ENCODE measurements around the gene LDAH.

Gene LDAH

GRCh38 chr2:20650877-20651730 lies 171.8 kb downstream of the LDAH start, which contains the start of gene HS1BP3:
HS1BP3 (minus strand) TSS chr2:20651098; CDS start chr2:20651063, 35 bp downstream.
- DNase-seq (ENCODE audit: low read depth): peak; percentile 79

DNA sequence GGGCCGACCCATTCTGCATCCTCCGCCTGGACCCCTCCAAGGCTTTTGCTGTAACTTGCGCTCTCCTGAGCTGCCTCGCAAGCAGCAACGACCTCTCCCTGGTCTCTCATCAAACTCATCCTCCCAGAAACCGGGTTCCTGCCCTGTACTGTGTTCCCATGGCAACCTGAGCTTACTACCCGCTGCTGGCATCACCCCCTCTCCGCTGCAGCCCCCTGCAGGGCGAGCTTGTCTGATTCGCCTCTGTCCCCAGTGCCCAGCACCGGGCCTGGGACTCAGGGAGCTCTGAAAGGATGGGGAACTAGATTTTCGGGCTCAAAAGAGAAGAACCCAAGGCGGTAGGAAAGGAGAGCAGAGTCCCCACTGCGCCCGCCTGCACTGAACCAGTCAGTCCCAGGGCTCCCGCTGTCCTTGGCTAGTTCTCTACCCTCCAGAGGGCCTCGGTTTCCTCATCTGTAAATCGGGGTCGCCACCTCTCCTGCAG lies 172.5 kb downstream of the LDAH start:
- peak; percentile 54 for DNase-seq (ENCODE audit: low read depth)

GRCh38 chr2:20649976-20650375 lies 172.9 kb downstream of the LDAH start:
- no peak for DNase-seq (ENCODE audit: low read depth)

- no peak for DNase-seq (ENCODE audit: low read depth)
These were observed 173.3 kb downstream of the LDAH start for GRCh38 chr2:20649576-20649975.

DNA sequence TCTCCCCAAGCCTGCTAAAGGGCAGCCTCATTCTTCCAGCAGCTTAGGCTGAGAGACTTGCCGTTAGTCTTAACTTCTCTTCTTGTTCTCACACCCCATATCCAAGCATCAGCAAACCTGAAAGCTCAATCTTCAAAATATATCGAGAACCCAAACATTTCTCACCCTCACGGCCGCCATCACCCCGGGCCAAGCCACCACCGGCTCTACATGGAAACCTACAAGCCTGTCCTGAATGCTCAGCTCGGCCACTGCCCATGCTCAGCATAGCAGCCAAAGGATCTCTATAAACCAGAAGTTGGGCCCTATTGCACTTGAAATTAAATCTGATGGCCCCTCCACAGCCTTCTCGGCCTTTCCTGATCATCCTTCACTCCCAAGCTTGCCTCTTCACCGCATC lies 174.1 kb downstream of the LDAH start:
- DNase-seq (ENCODE audit: low read depth): no peak

DNA sequence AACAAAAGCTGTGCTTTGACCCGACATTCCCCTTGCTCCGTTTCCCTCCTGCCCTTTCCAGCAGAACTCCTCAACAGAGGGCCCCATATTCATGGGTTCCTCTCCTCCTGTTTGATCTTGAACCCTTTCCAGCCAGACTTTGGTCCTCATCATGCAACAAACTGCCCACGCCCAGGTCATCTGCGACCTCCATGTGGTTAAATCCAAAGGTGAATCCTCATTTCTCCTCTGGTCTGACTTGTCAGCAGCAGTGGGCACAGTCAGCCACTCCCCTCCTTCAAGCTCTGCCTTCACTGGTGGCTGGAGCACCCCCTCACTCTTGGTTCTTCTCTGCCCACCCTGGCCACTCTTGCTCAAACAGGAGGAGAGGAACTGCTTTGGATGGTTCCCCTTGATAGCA lies 174.7 kb downstream of the LDAH start:
- DNase-seq (ENCODE audit: low read depth): no peak

DNA sequence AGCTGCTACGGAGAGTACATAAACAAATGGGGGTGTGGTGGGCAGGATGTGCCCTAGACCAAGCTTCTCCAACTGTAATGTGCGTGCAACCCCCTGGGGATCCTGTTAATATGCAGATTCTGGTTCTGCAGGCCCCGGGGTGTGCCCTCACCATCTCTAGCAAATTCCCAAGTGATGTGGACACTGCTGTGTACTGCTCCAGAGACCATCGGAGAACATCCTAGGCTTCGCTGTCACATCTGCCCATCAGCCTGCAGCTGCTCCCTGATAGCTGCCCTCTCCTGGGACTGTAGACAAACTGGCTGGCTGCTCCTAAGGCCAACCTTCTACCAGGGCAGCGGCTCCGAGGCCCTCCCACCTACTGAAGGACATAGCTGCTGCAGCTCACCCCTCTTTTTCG lies 175.2 kb downstream of the LDAH start:
- DNase-seq (ENCODE audit: low read depth): no peak

GRCh38 chr2:20647211-20647610 lies 175.7 kb downstream of the LDAH start:
- DNase-seq (ENCODE audit: low read depth): no peak

- DNase-seq (ENCODE audit: low read depth): no peak
These were observed 176.5 kb downstream of the LDAH start for GRCh38 chr2:20646446-20646845.

DNA sequence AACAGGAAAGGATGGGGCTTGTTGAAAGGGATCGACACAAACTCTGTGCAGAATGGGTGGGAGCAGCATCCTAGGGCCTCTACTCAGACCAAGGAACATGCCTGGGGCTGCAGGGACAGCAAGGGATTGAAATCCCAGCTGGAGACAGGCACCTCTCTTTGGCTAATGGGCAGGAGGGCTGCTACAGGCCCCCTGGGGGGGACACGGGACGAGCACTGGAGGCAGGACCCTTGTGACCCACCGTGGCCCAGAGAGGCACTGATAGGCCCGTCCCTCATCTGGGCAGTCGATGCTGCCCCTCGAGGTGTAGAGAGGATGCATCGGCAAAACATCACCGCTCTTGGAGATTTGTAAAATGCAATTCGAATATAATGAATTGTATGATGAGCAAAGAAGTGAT lies 177.1 kb downstream of the LDAH start:
- no peak for DNase-seq (ENCODE audit: low read depth)

GRCh38 chr2:20645301-20645701 lies 177.6 kb downstream of the LDAH start:
- DNase-seq (ENCODE audit: low read depth): no peak

DNA sequence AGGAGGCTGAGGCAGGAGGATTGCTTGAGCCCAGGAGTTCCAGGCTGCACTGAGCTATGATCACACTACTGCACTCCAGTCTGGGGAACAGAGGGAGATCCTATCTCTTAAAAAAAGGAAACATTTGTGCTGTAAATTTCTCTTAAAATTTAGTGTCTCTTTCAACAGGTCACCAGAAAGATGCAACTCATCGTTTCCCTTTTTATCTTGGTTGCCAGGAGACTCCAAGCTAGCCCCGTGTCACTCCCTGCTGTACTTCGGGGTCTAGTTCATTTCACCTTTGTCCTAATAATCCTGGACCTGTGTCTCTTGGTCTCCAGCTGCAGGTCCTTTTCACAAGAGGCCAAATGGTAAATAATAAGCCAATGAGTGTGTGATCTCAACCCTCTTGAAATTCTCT lies 179.1 kb downstream of the LDAH start:
- no peak for DNase-seq (ENCODE audit: low read depth)

GRCh38 chr2:20643060-20643459 lies 179.8 kb downstream of the LDAH start:
- no peak for DNase-seq (ENCODE audit: low read depth)

DNA sequence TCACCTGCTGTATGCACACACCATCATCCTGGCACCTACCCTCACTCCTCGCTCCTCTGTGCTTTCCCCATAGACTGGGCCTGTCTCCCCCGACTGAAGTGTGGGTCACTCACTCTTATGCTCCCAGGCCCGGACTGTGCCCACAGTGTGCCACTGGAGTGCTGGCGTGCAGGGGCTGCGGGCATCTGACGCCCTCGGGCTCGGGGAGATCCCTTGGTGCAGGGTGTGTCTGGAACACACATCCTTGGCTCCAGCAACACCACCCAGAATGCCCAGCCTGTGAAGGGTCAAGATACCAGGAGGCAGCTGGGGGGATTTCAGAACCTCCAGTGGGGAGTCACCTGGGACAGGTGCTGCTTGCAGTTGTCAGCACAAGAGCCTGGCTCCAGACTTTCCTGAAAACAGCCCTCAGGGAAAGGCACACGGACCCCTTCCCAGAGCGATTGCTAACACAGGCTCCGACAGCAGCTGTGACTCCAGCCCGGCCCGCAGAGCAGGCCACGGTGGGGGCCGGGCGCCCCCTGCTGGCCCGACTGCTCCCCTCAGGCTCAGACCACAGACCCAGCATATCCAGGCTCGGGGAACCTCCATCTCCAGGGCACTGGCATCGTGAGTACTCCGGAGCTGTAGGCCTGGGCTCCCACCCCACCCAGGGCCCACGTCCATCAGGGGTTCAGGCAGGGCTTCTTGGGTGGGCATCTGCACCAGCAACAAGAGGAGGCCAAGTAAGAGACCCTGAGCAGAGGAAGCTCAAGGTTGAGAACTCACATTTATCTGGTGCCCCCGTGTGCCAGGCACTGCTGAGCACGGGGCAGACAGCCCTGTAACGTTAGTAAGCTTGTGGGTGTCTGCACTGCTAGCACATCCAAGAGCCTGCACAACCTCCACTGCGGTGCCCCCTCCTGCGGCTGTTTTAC lies 180.6 kb downstream of the LDAH start:
- DNase-seq (ENCODE audit: low read depth): peak; percentile 70

DNA sequence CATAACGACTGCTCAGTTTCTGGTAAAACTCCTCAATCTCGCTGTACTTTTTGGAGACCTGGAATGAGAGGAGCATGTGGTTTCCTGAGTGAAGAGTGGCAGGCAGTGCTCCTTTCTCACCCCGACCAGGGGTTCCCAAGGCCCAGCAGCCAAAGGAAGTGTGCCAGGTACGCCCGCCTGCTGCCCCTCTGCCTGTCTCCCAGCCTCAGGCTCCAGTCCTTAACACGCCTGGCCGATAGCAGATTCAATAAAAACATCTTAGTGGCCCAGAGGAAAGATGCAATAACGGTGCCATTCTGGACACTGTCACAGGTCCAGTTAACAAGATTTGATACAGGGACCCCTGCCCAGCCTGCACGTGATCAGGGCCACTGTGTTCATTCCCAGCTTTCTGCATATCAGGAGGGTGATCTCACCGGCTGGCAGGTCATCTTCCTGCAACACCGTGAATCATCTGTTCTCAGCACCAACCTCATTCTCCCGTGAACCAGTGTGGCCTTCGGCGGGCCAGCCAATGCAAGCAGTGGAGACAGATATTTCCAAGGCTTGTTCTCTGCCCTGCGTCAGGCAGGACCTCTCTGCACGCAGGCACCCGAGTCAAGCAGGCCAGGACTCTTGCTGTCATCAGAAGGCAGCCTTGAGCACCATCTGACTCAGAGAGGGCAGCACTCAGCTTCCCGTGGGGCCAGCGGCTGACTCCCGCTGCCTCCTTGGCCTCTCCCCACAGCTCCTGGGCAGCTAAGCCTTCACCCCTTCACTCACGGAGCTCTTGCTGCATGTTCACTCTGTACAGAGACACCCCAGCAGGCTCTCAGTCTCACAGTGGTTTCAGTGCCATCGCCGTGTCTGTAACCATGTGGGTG lies 181.5 kb downstream of the LDAH start:
- no peak for DNase-seq (ENCODE audit: low read depth)

DNA sequence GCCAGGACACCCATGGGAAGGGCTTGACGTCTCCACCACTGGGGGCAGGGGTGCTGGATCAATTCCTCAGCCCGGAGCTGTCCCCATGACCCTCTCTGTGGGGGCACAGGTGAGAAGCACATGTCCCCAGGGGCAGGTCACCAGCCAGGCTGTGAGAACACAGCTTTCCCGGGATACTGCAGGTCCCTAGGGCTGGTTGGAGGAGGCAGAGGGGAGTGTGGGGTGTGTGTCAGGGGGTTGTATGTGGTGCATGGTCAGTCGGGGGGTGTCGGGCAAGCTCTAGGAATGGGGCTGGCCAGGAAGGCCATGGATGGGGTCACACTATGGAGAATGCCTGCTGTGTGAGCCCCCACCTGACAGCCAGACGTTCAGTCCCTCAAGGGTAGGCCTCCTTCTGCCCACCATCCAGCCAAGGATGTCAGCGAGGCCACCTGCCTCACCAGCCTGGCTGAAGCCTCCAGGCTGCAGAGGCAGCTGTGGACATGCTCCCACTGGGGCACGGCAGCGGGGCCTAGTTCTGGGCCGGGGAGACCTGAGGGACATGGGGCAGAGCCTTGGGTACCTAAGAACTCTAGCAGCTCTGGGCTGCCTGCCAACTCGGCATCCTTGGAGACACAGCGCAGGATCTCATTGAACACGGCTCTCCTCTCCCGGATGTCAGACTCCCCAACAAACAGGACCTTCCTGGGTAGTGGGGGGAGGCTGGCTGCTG lies 182.3 kb downstream of the LDAH start:
- DNase-seq (ENCODE audit: low read depth): no peak

GRCh38 chr2:20638646-20639430 lies 184.1 kb downstream of the LDAH start:
- DNase-seq (ENCODE audit: low read depth): no peak

- DNase-seq (ENCODE audit: low read depth): no peak
These were observed 184.9 kb downstream of the LDAH start for GRCh38 chr2:20638014-20638413.

GRCh38 chr2:20637147-20637546 lies 185.8 kb downstream of the LDAH start:
- no peak for DNase-seq (ENCODE audit: low read depth)
